B cell (primary cell): ENCODE results near the gene LIME1.

Experiments used
- CTCF ChIP-seq: fragments of 200-600 bp; IDR thresholded peaks from one replicate; pipeline ENCODE4 v1.8.0; 2022; ENCODE audit warnings: antibody characterized with exemption, mild to moderate bottlenecking
- EZH2 ChIP-seq: IDR thresholded peaks from 2 replicates; pipeline ENCODE4 v1.6.1; 2012; ENCODE audit warnings: borderline replicate concordance, low read depth, mild to moderate bottlenecking, moderate library complexity, low read length; ENCODE audit not compliant: insufficient read depth, poor library complexity, severe bottlenecking

- TF ChIP-seq CTCF, result no peak
- no peak for TF ChIP-seq EZH2
Measured at GRCh38 chr20:63740627-63741353, 4.3 kb downstream of the LIME1 start.
